SK-N-MC (cell line): ENCODE data around the gene EN2.

ENCODE experiments used
- DNase-seq: peaks from one replicate; pipeline ENCODE4 v3.0.0-alpha.2; 2011; ENCODE audit warnings: low read depth, low spot score
- H3K27ac ChIP-seq: fragments of 200-600 bp; sonication (generic); 2 replicates; pipeline ENCODE4 v1.5.1; 2016; ENCODE audit warnings: mixed run types
- H3K36me3 ChIP-seq: fragments of 200-600 bp; sonication (generic); 2 replicates; pipeline ENCODE4 v1.6.1; 2017; ENCODE audit warnings: antibody characterized with exemption, low read length, mixed read lengths; ENCODE audit not compliant: insufficient read depth
- H3K4me3 ChIP-seq: fragments of 200-600 bp; sonication (generic); 2 replicates; pipeline ENCODE4 v1.5.1; 2016
- H3K9ac ChIP-seq: fragments of 200-600 bp; sonication (generic); 2 replicates; pipeline ENCODE4 v1.8.0; 2017; ENCODE audit warnings: mixed run types, mixed read lengths; ENCODE audit not compliant: insufficient read length
- H3K9me3 ChIP-seq: fragments of 200-600 bp; sonication (generic); 2 replicates; pipeline ENCODE4 v1.6.1; 2017; ENCODE audit warnings: low read depth, mild to moderate bottlenecking, antibody characterized with exemption, low read length, moderate library complexity, mixed read lengths
- EZH2 ChIP-seq: fragments of 200-600 bp; sonication (generic); IDR thresholded peaks from one replicate; pipeline ENCODE4 v1.6.1; 2017; ENCODE audit warnings: antibody characterized with exemption
- FOXP2 ChIP-seq: optimal IDR thresholded peaks from 2 replicates; pipeline ENCODE3; 2011; ENCODE audit warnings: mild to moderate bottlenecking, moderate library complexity; ENCODE audit not compliant: insufficient read depth; ENCODE audit errors: extremely low read length, control extremely low read depth
- POLR2AphosphoS5 ChIP-seq: IDR thresholded peaks from 2 replicates; pipeline ENCODE4 v1.6.1; 2012; ENCODE audit warnings: mild to moderate bottlenecking, low read depth, low read length, borderline replicate concordance

Gene EN2

GRCh38 chr7:155483868-155484325 is 26.0 kb downstream of the EN2 start:
- no peak for TF ChIP-seq EZH2
- Histone ChIP-seq H3K36me3 (no peaks in the 10 kb centered on the region), H3K9me3 (no peaks in the 10 kb centered on the region), H3K9ac (no peak overlapping the region), H3K4me3 (no peak overlapping the region), H3K27ac (no peak overlapping the region)
- no peak for DNase-seq

- Histone ChIP-seq H3K4me3 (no peak overlapping the region), H3K27ac (no peak overlapping the region), H3K36me3 (no peaks in the 10 kb centered on the region), H3K9ac (no peak overlapping the region), H3K9me3 (no peaks in the 10 kb centered on the region)
- no peak for DNase-seq
- TF ChIP-seq EZH2 (no peak), POLR2AphosphoS5 (no peak), FOXP2 (no peak)
These were observed 26.8 kb downstream of the EN2 start for GRCh38 chr7:155484483-155485399.

- no peak overlapping the region for H3K9ac ChIP-seq
- DNase-seq: no peak
- no peak overlapping the region for H3K27ac ChIP-seq
- H3K36me3 ChIP-seq: no peaks in the 10 kb centered on the region
- no peak for TF ChIP-seq POLR2AphosphoS5
- H3K9me3 ChIP-seq: no peaks in the 10 kb centered on the region
- H3K4me3 ChIP-seq: no peak overlapping the region
These were observed 29.0 kb downstream of the EN2 start for GRCh38 chr7:155486783-155487508.

GRCh38 chr7:155487509-155488482 is 29.9 kb downstream of the EN2 start:
- DNase-seq: no peak
- H3K9ac ChIP-seq: no peak overlapping the region
- no peak overlapping the region for H3K27ac ChIP-seq
- H3K4me3 ChIP-seq: no peak overlapping the region
- H3K36me3 ChIP-seq: no peaks in the 10 kb centered on the region
- H3K9me3 ChIP-seq: no peaks in the 10 kb centered on the region
- no peak for TF ChIP-seq POLR2AphosphoS5
- no peak for TF ChIP-seq EZH2
- no peak for TF ChIP-seq FOXP2

- no peak overlapping the region for H3K4me3 ChIP-seq
- no peak for TF ChIP-seq FOXP2
- no peak for TF ChIP-seq EZH2
- TF ChIP-seq POLR2AphosphoS5: no peak
- H3K27ac ChIP-seq: no peak overlapping the region
These were observed 30.7 kb downstream of the EN2 start for GRCh38 chr7:155488483-155489127.

GRCh38 chr7:155489158-155489840 is 31.4 kb downstream of the EN2 start:
- Histone ChIP-seq H3K36me3 (no peaks in the 10 kb centered on the region), H3K4me3 (no peak overlapping the region), H3K9ac (no peak overlapping the region), H3K27ac (no peak overlapping the region), H3K9me3 (no peaks in the 10 kb centered on the region)
- no peak for DNase-seq
- TF ChIP-seq FOXP2 (no peak), POLR2AphosphoS5 (no peak), EZH2 (no peak)

More at GRCh38 chr7:155488483-155489127, 30.7 kb downstream of the EN2 start:
- Histone ChIP-seq H3K9me3 (no peaks in the 10 kb centered on the region), H3K9ac (no peak overlapping the region), H3K36me3 (no peaks in the 10 kb centered on the region)
- DNase-seq: no peak
